IMR-90 (cell line): Measurements from ENCODE around the gene MORN5. TPM values are rescaled to one million over a fixed set of nuclear protein-coding genes. Genes with fewer than 3 reads are reported as not detected.

Source experiments
- ATAC-seq: fragments of 200-7000 bp; cut with Tn5 transposase; 2 replicates; pipeline ENCODE4 v1.9.1; 2020; ENCODE audit warnings: low read depth, mild to moderate bottlenecking, moderate library complexity
- BruUV-seq: library from RNA; stranded (reverse); fragments of 400-500 nt; replicated peaks from 2 replicates; lab custom pipeline; 2021; lab: Mats Ljungman, UMichigan
- CTCF ChIA-PET: fragments of 300-600 bp; formaldehyde crosslinking; extraction: SDS; loops from one replicate; lab custom pipeline; 2021; ENCODE audit warnings: antibody characterized with exemption; lab: Yijun Ruan, JAX
- POLR2A ChIA-PET: fragments of 300-600 bp; sonication (Branson Sonifier 250); formaldehyde crosslinking; loops from one replicate; lab custom pipeline; 2022; ENCODE audit warnings: antibody characterized with exemption; ENCODE audit not compliant: unreplicated experiment; lab: Charles Lee
- DNase-seq: peaks from one replicate; pipeline ENCODE4 v3.0.0; 2013
- H2AFZ ChIP-seq: replicated peaks from 2 replicates; pipeline ENCODE3; 2013; ENCODE audit warnings: low read length, mild to moderate bottlenecking; ENCODE audit not compliant: poor library complexity
- H2AK5ac ChIP-seq: 2 replicates; pipeline ENCODE4 v1.6.1; 2013; ENCODE audit warnings: low read depth, low read length, inconsistent platforms
- H2AK9ac ChIP-seq: replicated peaks from 2 replicates; pipeline ENCODE3; 2013; ENCODE audit warnings: mild to moderate bottlenecking, low read depth, low read length, moderate library complexity; ENCODE audit not compliant: poor library complexity
- H2BK120ac ChIP-seq: 2 replicates; pipeline ENCODE4 v1.6.1; 2013; ENCODE audit warnings: low read depth, low read length, inconsistent platforms
- H2BK15ac ChIP-seq: 3 replicates; pipeline ENCODE4 v1.6.1; 2013; ENCODE audit warnings: low read depth, low read length, inconsistent platforms
- H2BK20ac ChIP-seq: 2 replicates; pipeline ENCODE4 v1.6.1; 2013; ENCODE audit warnings: low read depth, mild to moderate bottlenecking, inconsistent platforms, low read length, moderate library complexity
- H2BK5ac ChIP-seq: 2 replicates; pipeline ENCODE4 v1.6.1; 2013; ENCODE audit warnings: mild to moderate bottlenecking, low read depth, low read length, inconsistent platforms; ENCODE audit not compliant: poor library complexity, severe bottlenecking
- H3K14ac ChIP-seq: replicated peaks from 2 replicates; pipeline ENCODE4 v1.6.1; 2013; ENCODE audit warnings: low read depth, low read length, inconsistent platforms
- H3K18ac ChIP-seq: 2 replicates; pipeline ENCODE4 v1.6.1; 2013; ENCODE audit warnings: low read depth, low read length, control low read depth
- H3K23ac ChIP-seq: 2 replicates; pipeline ENCODE4 v1.6.1; 2013; ENCODE audit warnings: low read depth, low read length, inconsistent platforms
- H3K27ac ChIP-seq: 2 replicates; pipeline ENCODE4 v1.5.1; 2013; ENCODE audit warnings: mild to moderate bottlenecking, control low read depth, low read length; ENCODE audit not compliant: insufficient read depth
- H3K27me3 ChIP-seq: 2 replicates; pipeline ENCODE4 v1.6.1; 2013; ENCODE audit warnings: low read length; ENCODE audit not compliant: control insufficient read depth, insufficient read depth
- H3K36me3 ChIP-seq: 2 replicates; pipeline ENCODE4 v1.6.1; 2013; ENCODE audit warnings: low read length, mixed read lengths; ENCODE audit not compliant: control insufficient read depth, insufficient read depth
- H3K4ac ChIP-seq: 2 replicates; pipeline ENCODE4 v1.6.1; 2013; ENCODE audit warnings: low read depth, low read length, inconsistent platforms
- H3K4me1 ChIP-seq: 2 replicates; pipeline ENCODE4 v1.6.1; 2013; ENCODE audit warnings: low read length, mixed read lengths; ENCODE audit not compliant: control insufficient read depth, insufficient read depth
- H3K4me2 ChIP-seq: 2 replicates; pipeline ENCODE4 v1.6.1; 2013; ENCODE audit warnings: low read depth, mild to moderate bottlenecking, control low read depth, low read length, moderate library complexity
- H3K4me3 ChIP-seq: 2 replicates; pipeline ENCODE4 v1.5.1; 2013; ENCODE audit warnings: low read depth, mild to moderate bottlenecking, control low read depth, low read length, moderate library complexity; ENCODE audit not compliant: insufficient read depth
- H3K56ac ChIP-seq: 2 replicates; pipeline ENCODE4 v1.6.1; 2013; ENCODE audit warnings: low read length, inconsistent platforms; ENCODE audit not compliant: insufficient read depth; ENCODE audit errors: extremely low read depth
- H3K79me1 ChIP-seq, 2 experiments: 2 replicates each; pipeline ENCODE4 v1.6.1; 2013; ENCODE audit warnings: low read length in 2 of 2, inconsistent platforms in 1 of 2, low read depth in 1 of 2
- H3K9ac ChIP-seq: 2 replicates; pipeline ENCODE4 v1.6.1; 2013; ENCODE audit warnings: low read depth, low read length, control low read depth
- H3K9me1 ChIP-seq: 2 replicates; pipeline ENCODE4 v1.6.1; 2013; ENCODE audit warnings: low read length, inconsistent platforms; ENCODE audit not compliant: insufficient read depth
- H3K9me3 ChIP-seq: 2 replicates; pipeline ENCODE4 v1.6.1; 2013; ENCODE audit warnings: low read length; ENCODE audit not compliant: control insufficient read depth, insufficient read depth
- H4K20me1 ChIP-seq: 2 replicates; pipeline ENCODE4 v1.6.1; 2013; ENCODE audit warnings: low read length, inconsistent platforms; ENCODE audit not compliant: insufficient read depth
- H4K5ac ChIP-seq: 2 replicates; pipeline ENCODE4 v1.6.1; 2013; ENCODE audit warnings: mild to moderate bottlenecking, low read depth, low read length, control low read depth
- H4K8ac ChIP-seq, 2 experiments: 2 replicates each; pipeline ENCODE4 v1.6.1; 2013; ENCODE audit warnings: low read depth in 2 of 2, low read length in 2 of 2, control low read depth in 1 of 2, inconsistent platforms in 1 of 2
- H4K91ac ChIP-seq: 2 replicates; pipeline ENCODE4 v1.6.1; 2013; ENCODE audit warnings: low read depth, low read length, inconsistent platforms; ENCODE audit not compliant: insufficient read depth
- BHLHE40 ChIP-seq: fragments of 150-350 bp; IDR thresholded peaks from 2 replicates; pipeline ENCODE4 v1.6.1; 2016; ENCODE audit warnings: mild to moderate bottlenecking, low read depth, low read length
- CEBPB ChIP-seq: IDR thresholded peaks from 2 replicates; pipeline ENCODE4 v1.6.1; 2012; ENCODE audit warnings: low read depth, low read length, improper control_type of control experiment
- CHD1 ChIP-seq: IDR thresholded peaks from 2 replicates; pipeline ENCODE4 v1.6.1; 2012; ENCODE audit warnings: low read depth, low read length, improper control_type of control experiment
- CTCF ChIP-seq: conservative IDR thresholded peaks from 2 replicates; pipeline ENCODE4 v1.5.1; 2012; ENCODE audit warnings: mild to moderate bottlenecking, low read depth, low read length, improper control_type of control experiment
- ELK1 ChIP-seq: fragments of 150-350 bp; IDR thresholded peaks from 2 replicates; pipeline ENCODE4 v1.6.1; 2016; ENCODE audit warnings: low read depth, mild to moderate bottlenecking, low read length, moderate library complexity, borderline replicate concordance
- FOS ChIP-seq: fragments of 150-350 bp; IDR thresholded peaks from 2 replicates; pipeline ENCODE4 v1.6.1; 2016; ENCODE audit warnings: low read depth, low read length
- MAFK ChIP-seq: IDR thresholded peaks from 2 replicates; pipeline ENCODE4 v1.6.1; 2012; ENCODE audit warnings: low read depth, low read length, improper control_type of control experiment
- MAZ ChIP-seq: IDR thresholded peaks from 2 replicates; pipeline ENCODE4 v1.6.1; 2012; ENCODE audit warnings: low read depth, mild to moderate bottlenecking, low read length, improper control_type of control experiment, moderate library complexity, borderline replicate concordance
- MXI1 ChIP-seq: IDR thresholded peaks from 2 replicates; pipeline ENCODE4 v1.6.1; 2012; ENCODE audit warnings: low read depth, mild to moderate bottlenecking, low read length, moderate library complexity, borderline replicate concordance
- NFE2L2 ChIP-seq: fragments of 150-350 bp; IDR thresholded peaks from 2 replicates; pipeline ENCODE4 v1.6.1; 2016; ENCODE audit warnings: low read depth, mild to moderate bottlenecking, low read length
- POLR2A ChIP-seq: IDR thresholded peaks from 2 replicates; pipeline ENCODE4 v1.6.1; 2012; ENCODE audit warnings: mild to moderate bottlenecking, low read depth, low read length
- RAD21 ChIP-seq: IDR thresholded peaks from 2 replicates; pipeline ENCODE4 v1.6.1; 2012; ENCODE audit warnings: low read length, improper control_type of control experiment
- RCOR1 ChIP-seq: IDR thresholded peaks from 2 replicates; pipeline ENCODE4 v1.6.1; 2012; ENCODE audit warnings: mild to moderate bottlenecking, low read length, improper control_type of control experiment; ENCODE audit not compliant: insufficient replicate concordance
- RFX5 ChIP-seq: IDR thresholded peaks from 2 replicates; pipeline ENCODE4 v1.8.0; 2012; ENCODE audit warnings: low read depth, mild to moderate bottlenecking, low read length, moderate library complexity
- SMC3 ChIP-seq: fragments of 150-350 bp; IDR thresholded peaks from 2 replicates; pipeline ENCODE4 v1.6.1; 2016; ENCODE audit warnings: low read depth, mild to moderate bottlenecking, antibody characterized with exemption, low read length, moderate library complexity
- USF2 ChIP-seq: fragments of 150-350 bp; IDR thresholded peaks from 2 replicates; pipeline ENCODE4 v1.6.1; 2017; ENCODE audit warnings: mild to moderate bottlenecking, antibody characterized with exemption, low read length, low read depth
- WGBS, 2 experiments: methylation state at CpG; one replicate each; pipeline versions ENCODE4 v1.1.5 to v1.1.7; 2013; ENCODE audit warnings: missing lambda C conversion rate in 2 of 2; ENCODE audit not compliant: insufficient read length in 1 of 2; ENCODE audit errors: extremely low coverage in 2 of 2; 5-methylcytosine and 5-hydroxymethylcytosine counted together
- dilution Hi-C: fragments of 300-500 bp; cut with HindIII; formaldehyde crosslinking; loops from one replicate; pipeline ENCODE4 v1.14.3; 2018; ENCODE audit warnings: low sequenced_read_pairs; ENCODE audit not compliant: unreplicated experiment
- in situ Hi-C: fragments of 300-500 bp; cut with MboI; formaldehyde crosslinking; loops from 3 replicates; pipeline ENCODE4 v1.14.3; 2019; ENCODE audit warnings: low sequenced_read_pairs, inconsistent platforms, mixed read lengths
- intact Hi-C: fragments of 100-400 bp; cut with micrococcal nuclease; formaldehyde crosslinking; loops from 2 replicates; pipeline ENCODE4 v1.10.0; 2022
- polyA plus RNA-seq, 3 experiments: library from polyadenylated mRNA; depleted of rRNA; stranded (reverse); fragments of >200 nt; gene quantifications; 2 replicates each; pipeline ENCODE4 v1.2.3, GENCODE V29; 2012; ENCODE audit warnings: low replicate concordance in 1 of 3
- total RNA-seq: library from RNA; depleted of rRNA; stranded (reverse); fragments of >200 nt; gene quantifications from 2 replicates; pipeline ENCODE4 v1.2.3, GENCODE V29; 2012

Gene MORN5
- total and polyA plus RNA-seq, 2 of the 4 experiments (the other 2 are of a cell fraction), result not detected

GRCh38 chr9:122132539-122132938 is 27.2 kb upstream of the MORN5 start:
- 0 out of 2 replicates have a peak, but pooled peaks cover 6% of the 10 kb centered on the region for H3K9me1 ChIP-seq
- H3K9ac ChIP-seq, result no peak overlapping the region
- H3K4me3 ChIP-seq, result no peak overlapping the region
- no peak overlapping the region for H4K91ac ChIP-seq
- no peaks in the 10 kb centered on the region for H3K79me1 ChIP-seq
- no peak overlapping the region for H3K56ac ChIP-seq
- dilution Hi-C loops, result no loop called here
- no peak overlapping the region for H3K27ac ChIP-seq
- no peak overlapping the region for H2AFZ ChIP-seq
- intact Hi-C loops, result no loop called here
- BruUV-seq, result no TSS peak
- H2BK120ac ChIP-seq, result no peak overlapping the region
- no peak overlapping the region for H2BK20ac ChIP-seq
- H2AK9ac ChIP-seq, result no peak overlapping the region
- no peak overlapping the region for H2BK15ac ChIP-seq
- no peak overlapping the region for H2AK5ac ChIP-seq
- H3K4me2 ChIP-seq, result no peak overlapping the region
- H3K27me3 ChIP-seq, result peaks cover 4% of the 10 kb centered on the region; the same call in 1 of the 2 replicates
- in situ Hi-C loops, result no loop called here
- no peak for TF ChIP-seq CTCF
- no peak for TF ChIP-seq FOS
- no peak for TF ChIP-seq RAD21
- no peak for TF ChIP-seq RCOR1
- no peak for TF ChIP-seq SMC3
- TF ChIP-seq CHD1, result no peak
- no peak for TF ChIP-seq USF2
- TF ChIP-seq MAZ, result no peak
- no peak for TF ChIP-seq MXI1
- TF ChIP-seq MAFK, result no peak
- TF ChIP-seq NFE2L2, result no peak
- TF ChIP-seq POLR2A, result no peak
- TF ChIP-seq RFX5, result no peak
- TF ChIP-seq BHLHE40, result no peak
- no peak for TF ChIP-seq ELK1
- TF ChIP-seq CEBPB, result no peak
- DNase-seq (no peak), ATAC-seq (no peak)
- ChIA-PET CTCF (interaction anchor here (0.6 kb wide), 1 partner anchor 12 kb away, joined by 3 read pairs; no protein-coding TSS in a partner anchor), POLR2A (no interaction called here)
- no peak overlapping the region for H3K4ac ChIP-seq
- WGBS, 2 experiments, result no CpG with 5 or more reads among the region's 4 CpGs
- H3K23ac ChIP-seq, result no peak overlapping the region
- H3K18ac ChIP-seq, result no peak overlapping the region
- H3K14ac ChIP-seq, result no peak overlapping the region
- no peaks in the 10 kb centered on the region for H3K36me3 ChIP-seq
- no peaks in the 10 kb centered on the region for H3K9me3 ChIP-seq
- no peak overlapping the region for H4K8ac ChIP-seq
- peaks cover 4% of the 10 kb centered on the region for H3K4me1 ChIP-seq
- no peak overlapping the region for H2BK5ac ChIP-seq
- H4K5ac ChIP-seq, result no peak overlapping the region
- H4K20me1 ChIP-seq, result no peaks in the 10 kb centered on the region
